ENCODE measurements around the gene MARCKSL1. TPM values are rescaled to one million over a fixed set of nuclear protein-coding genes. Genes with fewer than 3 reads are reported as not detected.

The MARCKSL1 gene
- total RNA-seq, 1 experiment from 2014 or later: 0.65 TPM

DNA sequence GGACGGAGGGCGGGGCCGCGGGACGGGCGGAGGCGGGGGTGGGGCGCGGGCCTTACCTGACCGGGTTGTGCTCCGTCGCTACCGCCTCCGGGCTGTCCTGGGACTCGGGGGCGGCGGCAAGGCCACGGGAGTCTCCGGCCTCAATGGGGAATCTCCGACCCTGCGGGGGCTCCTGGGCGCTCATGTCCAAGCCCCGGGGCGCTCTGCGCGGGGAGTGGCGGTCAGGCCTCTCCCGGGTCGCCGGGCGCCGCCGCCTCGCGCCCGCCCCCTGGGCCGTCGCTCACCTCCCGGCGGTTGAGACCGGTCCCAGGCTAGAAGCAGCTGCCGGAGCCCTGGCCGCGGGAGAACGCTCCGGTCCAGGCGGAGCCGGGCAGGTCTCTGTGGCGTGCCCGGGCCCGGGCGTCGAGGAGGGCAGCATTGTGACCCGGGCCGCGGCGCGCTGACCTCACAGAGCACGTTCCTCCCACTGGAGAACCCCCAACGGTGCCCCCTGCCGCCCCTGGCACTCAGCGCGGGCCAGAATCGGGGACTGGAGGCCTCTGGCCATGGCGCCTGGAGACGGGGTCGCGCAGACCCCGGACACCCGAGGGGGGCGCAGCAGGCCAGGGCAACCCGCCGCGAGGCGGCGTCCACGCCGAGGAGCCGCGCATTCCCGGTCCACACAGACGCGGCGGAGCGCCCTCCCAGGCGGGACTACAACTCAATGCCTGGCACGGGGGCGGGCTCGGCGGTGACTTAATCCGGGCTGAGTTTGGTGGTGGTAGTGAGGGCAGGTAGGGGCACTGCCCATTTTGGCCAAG, 25.8 kb upstream of the MARCKSL1 start:
- DNase-seq (ENCODE audit: unreplicated experiment): no peak
- Mint-ChIP-seq H3K4me3 (ENCODE audit: unreplicated experiment) (no peak overlapping the region), H3K27me3 (ENCODE audit: insufficient read depth, unreplicated experiment) (no peaks in the 10 kb centered on the region), H3K9me3 (ENCODE audit: unreplicated experiment) (no peaks in the 10 kb centered on the region), H3K27ac (ENCODE audit: low read depth, unreplicated experiment) (no peak overlapping the region), H3K4me1 (ENCODE audit: insufficient read depth, unreplicated experiment) (no peaks in the 10 kb centered on the region), H3K36me3 (ENCODE audit: insufficient read depth, unreplicated experiment) (peaks cover 47% of the 10 kb centered on the region)
- intact Hi-C loops (cut with micrococcal nuclease): no loop called here
- POLR2A ChIA-PET: no interaction called here
- no TSS peak for BruUV-seq (replicated peaks)
- CTCF ChIA-PET: no interaction called here
- TF ChIP-seq, protein P1, sequence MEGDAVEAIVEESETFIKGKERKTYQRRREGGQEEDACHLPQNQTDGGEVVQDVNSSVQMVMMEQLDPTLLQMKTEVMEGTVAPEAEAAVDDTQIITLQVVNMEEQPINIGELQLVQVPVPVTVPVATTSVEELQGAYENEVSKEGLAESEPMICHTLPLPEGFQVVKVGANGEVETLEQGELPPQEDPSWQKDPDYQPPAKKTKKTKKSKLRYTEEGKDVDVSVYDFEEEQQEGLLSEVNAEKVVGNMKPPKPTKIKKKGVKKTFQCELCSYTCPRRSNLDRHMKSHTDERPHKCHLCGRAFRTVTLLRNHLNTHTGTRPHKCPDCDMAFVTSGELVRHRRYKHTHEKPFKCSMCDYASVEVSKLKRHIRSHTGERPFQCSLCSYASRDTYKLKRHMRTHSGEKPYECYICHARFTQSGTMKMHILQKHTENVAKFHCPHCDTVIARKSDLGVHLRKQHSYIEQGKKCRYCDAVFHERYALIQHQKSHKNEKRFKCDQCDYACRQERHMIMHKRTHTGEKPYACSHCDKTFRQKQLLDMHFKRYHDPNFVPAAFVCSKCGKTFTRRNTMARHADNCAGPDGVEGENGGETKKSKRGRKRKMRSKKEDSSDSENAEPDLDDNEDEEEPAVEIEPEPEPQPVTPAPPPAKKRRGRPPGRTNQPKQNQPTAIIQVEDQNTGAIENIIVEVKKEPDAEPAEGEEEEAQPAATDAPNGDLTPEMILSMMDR (IDR thresholded peaks at IDR 0.05; ENCODE audit: unreplicated experiment): no peak

DNA sequence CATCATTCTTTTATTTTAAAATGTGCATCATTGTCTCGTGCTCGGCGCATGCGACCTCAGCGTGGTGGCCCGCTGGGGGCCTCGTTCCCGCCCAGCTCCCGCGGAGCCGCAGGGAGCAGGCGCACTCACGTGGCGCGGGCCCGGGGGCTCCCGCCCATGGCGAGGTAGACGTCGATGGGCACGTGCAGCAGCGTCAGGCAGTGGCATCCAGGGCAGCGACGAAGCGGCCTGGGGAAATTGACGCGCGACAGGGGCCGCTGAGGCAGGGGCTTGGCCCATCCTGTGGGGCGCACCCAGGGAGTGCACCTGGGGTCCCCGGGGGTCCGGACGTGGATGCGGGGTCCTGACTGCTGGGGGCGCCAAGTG, 25.3 kb upstream of the MARCKSL1 start:
- no TSS peak for BruUV-seq (replicated peaks)
- no peak overlapping the region for H3K27ac Mint-ChIP-seq (ENCODE audit: low read depth, unreplicated experiment)
- no peak overlapping the region for H3K4me3 Mint-ChIP-seq (ENCODE audit: unreplicated experiment)
- intact Hi-C loops (cut with micrococcal nuclease): no loop called here
- TF ChIP-seq, protein P1 (IDR thresholded peaks at IDR 0.05; ENCODE audit: unreplicated experiment): no peak
- ChIA-PET CTCF (no interaction called here), POLR2A (interaction anchor here (1.5 kb wide), 1 partner anchor 9 kb away, joined by 5 read pairs; no protein-coding TSS in a partner anchor)
- no peaks in the 10 kb centered on the region for H3K9me3 Mint-ChIP-seq (ENCODE audit: unreplicated experiment)
- no peaks in the 10 kb centered on the region for H3K27me3 Mint-ChIP-seq (ENCODE audit: insufficient read depth, unreplicated experiment)
- DNase-seq (ENCODE audit: unreplicated experiment): no peak
- H3K36me3 Mint-ChIP-seq (ENCODE audit: insufficient read depth, unreplicated experiment): peaks cover 50% of the 10 kb centered on the region
- H3K4me1 Mint-ChIP-seq (ENCODE audit: insufficient read depth, unreplicated experiment): no peaks in the 10 kb centered on the region

DNA sequence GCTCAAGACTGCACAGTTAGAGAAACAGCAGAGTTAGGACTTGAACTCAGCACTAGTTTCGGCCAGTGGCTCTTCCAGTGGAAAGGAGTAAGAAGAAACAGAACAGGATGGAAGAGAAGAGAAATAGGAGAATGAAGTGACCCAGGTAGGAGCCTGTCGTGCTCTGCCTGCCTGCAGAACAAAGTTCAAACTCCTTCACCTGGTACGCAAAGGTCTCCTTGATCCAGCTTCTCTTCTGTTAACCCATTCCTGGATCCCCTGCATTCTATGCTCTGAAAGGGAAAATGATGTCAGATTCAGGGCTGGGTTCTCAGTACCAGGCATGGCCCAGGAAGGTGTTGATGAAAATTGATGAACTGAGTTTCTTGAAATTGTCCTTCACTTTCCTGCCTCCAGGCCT, 22.4 kb upstream of the MARCKSL1 start:
- Mint-ChIP-seq H3K27me3 (ENCODE audit: insufficient read depth, unreplicated experiment) (no peaks in the 10 kb centered on the region), H3K4me3 (ENCODE audit: unreplicated experiment) (no peak overlapping the region), H3K36me3 (ENCODE audit: insufficient read depth, unreplicated experiment) (peaks cover 38% of the 10 kb centered on the region), H3K9me3 (ENCODE audit: unreplicated experiment) (no peaks in the 10 kb centered on the region), H3K27ac (ENCODE audit: low read depth, unreplicated experiment) (no peak overlapping the region), H3K4me1 (ENCODE audit: insufficient read depth, unreplicated experiment) (peaks cover 6% of the 10 kb centered on the region)
- intact Hi-C loops (cut with micrococcal nuclease): no loop called here
- POLR2A ChIA-PET: interaction anchor here (1.5 to 1.6 kb wide), 2 partner anchors 35 to 143 kb away, joined by 6 to 7 read pairs; partner anchors contain the start of gene BSDC1
- TF ChIP-seq, protein P1 (IDR thresholded peaks at IDR 0.05; ENCODE audit: unreplicated experiment): no peak
- DNase-seq (ENCODE audit: unreplicated experiment): no peak
- CTCF ChIA-PET: interaction anchor here (0.7 kb wide), 1 partner anchor 1119 kb away, joined by 3 read pairs; no protein-coding TSS in a partner anchor
- BruUV-seq (replicated peaks): TSS peak; percentile 17

DNA sequence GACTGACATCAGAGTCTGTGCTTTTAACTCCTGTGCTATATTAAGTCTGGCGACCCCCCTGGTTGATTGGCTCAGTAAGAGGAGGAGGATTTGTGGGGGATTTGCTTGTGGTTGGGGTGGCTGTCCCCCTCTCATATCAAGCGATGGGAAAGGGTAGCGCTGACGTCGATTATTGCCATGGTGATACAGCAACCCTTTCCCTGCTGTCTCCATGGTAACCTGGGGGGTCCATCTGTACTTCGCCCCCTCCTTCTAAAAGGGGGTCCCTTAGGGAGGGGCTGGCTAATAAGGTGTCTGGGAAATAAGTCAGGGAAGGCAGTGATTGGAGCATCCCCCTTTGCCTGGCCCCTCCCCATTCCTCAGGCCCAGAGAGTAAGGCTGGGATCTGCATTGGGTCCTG, 21.6 kb upstream of the MARCKSL1 start:
- Mint-ChIP-seq H3K27me3 (ENCODE audit: insufficient read depth, unreplicated experiment) (no peaks in the 10 kb centered on the region), H3K4me1 (ENCODE audit: insufficient read depth, unreplicated experiment) (peaks cover 11% of the 10 kb centered on the region), H3K27ac (ENCODE audit: low read depth, unreplicated experiment) (no peak overlapping the region), H3K9me3 (ENCODE audit: unreplicated experiment) (no peaks in the 10 kb centered on the region), H3K4me3 (ENCODE audit: unreplicated experiment) (no peak overlapping the region), H3K36me3 (ENCODE audit: insufficient read depth, unreplicated experiment) (peaks cover 30% of the 10 kb centered on the region)
- TF ChIP-seq, protein P1 (IDR thresholded peaks at IDR 0.05; ENCODE audit: unreplicated experiment): no peak
- intact Hi-C loops (cut with micrococcal nuclease): no loop called here
- BruUV-seq (replicated peaks): no TSS peak
- CTCF ChIA-PET: no interaction called here
- no peak for DNase-seq (ENCODE audit: unreplicated experiment)
- POLR2A ChIA-PET: no interaction called here
